NT2/D1 (cell line): Measurements from ENCODE around the gene SOX30.

Source experiments
- SUZ12 ChIP-seq: IDR thresholded peaks from 2 replicates; pipeline ENCODE4 v1.6.1; 2011; ENCODE audit not compliant: insufficient read length, insufficient read depth; ENCODE audit errors: extremely low read depth
- YY1 ChIP-seq: IDR thresholded peaks from 2 replicates; pipeline ENCODE4 v1.6.1; 2011; ENCODE audit not compliant: insufficient read length, insufficient read depth
- ZNF274 ChIP-seq: IDR thresholded peaks from 2 replicates; pipeline ENCODE4 v1.6.1; 2011; ENCODE audit warnings: mild to moderate bottlenecking, low read depth, low read length

DNA sequence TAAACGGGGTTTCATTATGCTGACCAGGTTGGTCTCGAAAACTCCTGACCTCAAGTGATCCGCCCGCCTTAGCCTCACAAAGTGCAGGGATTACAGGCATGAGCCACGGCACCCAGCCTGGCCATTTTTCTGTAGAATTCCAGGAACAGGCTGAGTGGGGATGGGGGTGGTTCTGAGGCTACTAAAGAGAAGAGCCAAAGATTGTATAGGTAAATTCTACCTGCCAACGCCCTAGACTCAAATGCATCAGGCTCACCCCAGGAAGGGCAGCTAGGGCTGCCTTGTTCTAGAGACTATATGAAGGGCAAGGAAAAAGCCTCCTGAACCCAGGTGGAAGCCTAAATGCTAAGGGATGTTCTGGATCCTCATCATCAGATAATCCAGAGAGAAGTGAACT, 17.5 kb upstream of the SOX30 start:
- TF ChIP-seq YY1, result no peak
- no peak for TF ChIP-seq SUZ12
- TF ChIP-seq ZNF274, result no peak
